HG02763 (cell line): ENCODE results near the gene TAOK2.
"Not testable (repeated sequence)": the region's sequence is repeated elsewhere in the genome, so short reads cannot be mapped to it uniquely, and the experiment has no call there.

Experiments used
- ATAC-seq: cut with Tn5 transposase; IDR thresholded peaks from one replicate; pipeline ENCODE4 v1.9.1; 2021; ENCODE audit warnings: mild to moderate bottlenecking, moderate library complexity; ENCODE audit not compliant: unreplicated experiment

TAOK2 gene

DNA sequence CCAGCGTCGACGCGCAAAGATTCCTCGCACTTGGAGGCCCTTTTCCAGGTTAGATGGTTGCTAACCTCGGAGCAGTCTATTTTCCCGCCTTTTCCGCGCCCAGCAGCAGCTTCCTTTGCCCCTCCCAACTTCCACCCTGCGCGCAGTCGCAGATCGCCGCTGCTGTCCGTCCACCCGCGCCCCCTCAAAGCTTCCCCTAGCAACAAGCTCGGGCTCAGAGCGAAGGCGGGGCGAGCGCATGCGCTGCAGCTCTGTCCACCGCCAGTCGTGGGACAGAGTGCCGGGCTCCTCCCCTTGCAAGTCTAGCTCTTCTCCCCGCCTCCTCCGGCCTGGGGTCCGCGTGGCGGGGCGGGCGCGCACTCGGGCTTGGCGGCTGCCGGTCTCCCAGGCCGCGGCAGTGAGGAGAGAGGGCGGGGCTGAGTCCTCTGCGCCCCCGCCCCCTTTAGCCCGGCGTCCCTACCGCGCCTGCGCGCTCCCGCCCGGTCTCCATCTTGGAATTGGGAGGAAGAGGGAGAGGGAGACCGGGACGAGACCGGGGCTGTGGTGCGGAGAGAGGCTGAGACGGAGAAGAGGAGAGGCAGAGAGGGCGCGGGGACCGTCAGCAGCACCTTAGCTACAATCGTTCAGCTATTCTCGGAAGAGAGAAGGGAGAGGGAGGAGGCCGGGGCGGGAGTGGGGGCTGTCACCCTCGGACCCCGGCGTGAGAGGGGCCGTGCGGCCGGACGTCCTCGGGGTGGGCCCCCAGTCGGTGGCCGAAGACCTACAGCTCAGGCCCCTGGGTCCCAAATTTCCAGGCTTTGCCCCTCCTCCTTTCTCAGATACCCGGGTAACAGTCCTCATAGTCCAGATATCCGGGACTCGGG is at the start of gene TAOK2:
Gene TAOK2, plus strand, starts transcription at position 485 of the 863 bp plus-strand sequence. CDS start 3,905 bp downstream, outside the sequence.
- peak; percentile 92 for ATAC-seq

DNA sequence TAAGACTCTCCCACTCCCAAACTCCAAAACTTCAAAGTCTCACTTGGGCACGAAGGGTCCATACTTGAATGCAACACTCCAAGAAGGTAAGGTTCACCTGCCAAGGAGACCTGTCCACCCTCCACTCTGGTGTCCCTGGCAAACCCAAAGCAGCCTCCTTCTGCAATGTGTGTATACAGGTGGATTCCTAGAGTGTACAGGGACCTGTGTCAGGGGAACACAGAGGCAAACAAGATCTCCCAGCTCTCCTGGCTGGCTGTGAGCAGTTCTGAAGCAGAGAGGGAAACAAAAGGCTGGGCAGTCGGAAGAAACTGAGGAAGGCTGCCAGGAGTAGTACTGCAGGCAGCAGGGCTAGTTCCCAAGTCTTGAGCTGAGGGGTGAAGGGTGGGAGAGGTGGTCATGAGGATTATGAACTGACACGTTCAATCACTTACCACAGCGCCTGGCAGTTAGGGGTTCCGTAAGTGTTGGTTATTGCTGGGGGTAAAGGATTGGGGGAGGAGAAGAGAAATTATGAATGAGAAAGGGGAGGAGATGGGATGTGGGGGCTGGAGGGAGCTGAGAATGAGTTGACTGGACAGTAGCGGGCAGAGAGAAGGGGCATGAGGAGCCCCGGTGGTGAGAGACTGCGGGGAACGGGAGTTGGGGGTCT is 48.4 kb upstream of the TAOK2 start:
- ATAC-seq, result no peak

DNA sequence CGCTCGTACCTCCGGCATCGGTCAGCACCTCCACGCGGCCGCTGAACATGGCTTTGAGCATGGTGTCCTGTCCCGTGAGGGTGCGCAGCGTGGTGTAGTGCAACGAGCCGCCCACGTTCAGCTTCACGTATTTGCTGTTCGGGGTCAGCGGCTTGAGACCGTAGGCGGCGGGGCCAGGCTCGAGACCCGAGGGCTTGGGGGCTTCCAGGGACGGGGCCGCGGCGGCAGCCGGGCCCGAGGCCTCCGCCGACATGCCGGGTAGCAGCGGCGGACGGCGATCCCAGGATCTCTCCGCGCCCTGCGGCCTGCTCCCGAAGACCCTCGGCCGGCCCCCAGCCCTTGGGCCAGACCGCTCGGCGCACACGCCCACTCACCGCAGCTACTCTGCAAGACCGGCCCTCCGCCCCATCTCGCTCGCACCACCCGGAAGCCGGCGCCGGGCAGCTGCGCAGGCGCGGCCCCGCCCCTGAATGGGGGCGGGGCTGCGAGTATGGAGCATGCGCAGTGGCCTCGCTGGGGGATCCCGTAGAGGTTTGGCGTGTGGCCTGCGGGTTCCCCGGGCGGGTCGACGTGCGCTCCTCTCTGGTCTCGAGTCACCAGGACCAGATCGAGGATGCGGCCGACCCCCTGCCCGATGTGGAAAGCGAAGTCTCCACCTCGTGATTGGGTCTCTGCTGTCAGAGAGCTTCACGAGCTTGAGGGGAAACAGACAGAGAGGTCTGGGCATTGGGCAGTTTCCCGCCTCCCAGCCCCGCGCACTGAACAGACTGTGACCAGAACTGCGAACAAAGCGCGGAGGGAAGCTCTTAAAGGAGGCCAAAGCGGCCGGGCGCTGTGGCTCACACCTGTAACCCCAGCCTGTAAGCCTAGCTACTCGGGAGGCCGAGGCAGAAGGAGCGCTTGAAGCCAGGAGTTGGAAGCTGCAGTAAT is 47.6 kb upstream of the TAOK2 start, which contains the start of gene KCTD13:
Gene KCTD13, minus strand, starts transcription at position 446 of the 930 bp plus-strand sequence. Its CDS starts 193 bp downstream, at position 253.
- peak; percentile 86 for ATAC-seq

DNA sequence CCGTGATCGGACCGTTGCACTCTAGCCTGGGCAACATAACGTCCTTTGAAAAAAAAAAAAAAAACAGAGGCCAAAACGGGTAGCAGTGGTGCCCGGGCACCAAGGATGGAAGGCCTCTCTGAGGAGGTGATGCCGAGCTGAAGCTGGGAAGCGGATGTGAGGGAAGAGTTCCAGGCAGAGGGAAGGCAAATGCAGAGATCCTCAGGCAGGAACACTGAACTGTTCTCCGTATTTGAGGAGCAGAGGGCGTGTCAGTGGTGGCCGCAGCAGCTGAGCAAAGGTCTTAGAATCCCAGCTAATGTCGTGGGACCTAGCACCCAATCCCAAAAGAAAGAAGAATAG is 47.0 kb upstream of the TAOK2 start:
- ATAC-seq, result no peak

DNA sequence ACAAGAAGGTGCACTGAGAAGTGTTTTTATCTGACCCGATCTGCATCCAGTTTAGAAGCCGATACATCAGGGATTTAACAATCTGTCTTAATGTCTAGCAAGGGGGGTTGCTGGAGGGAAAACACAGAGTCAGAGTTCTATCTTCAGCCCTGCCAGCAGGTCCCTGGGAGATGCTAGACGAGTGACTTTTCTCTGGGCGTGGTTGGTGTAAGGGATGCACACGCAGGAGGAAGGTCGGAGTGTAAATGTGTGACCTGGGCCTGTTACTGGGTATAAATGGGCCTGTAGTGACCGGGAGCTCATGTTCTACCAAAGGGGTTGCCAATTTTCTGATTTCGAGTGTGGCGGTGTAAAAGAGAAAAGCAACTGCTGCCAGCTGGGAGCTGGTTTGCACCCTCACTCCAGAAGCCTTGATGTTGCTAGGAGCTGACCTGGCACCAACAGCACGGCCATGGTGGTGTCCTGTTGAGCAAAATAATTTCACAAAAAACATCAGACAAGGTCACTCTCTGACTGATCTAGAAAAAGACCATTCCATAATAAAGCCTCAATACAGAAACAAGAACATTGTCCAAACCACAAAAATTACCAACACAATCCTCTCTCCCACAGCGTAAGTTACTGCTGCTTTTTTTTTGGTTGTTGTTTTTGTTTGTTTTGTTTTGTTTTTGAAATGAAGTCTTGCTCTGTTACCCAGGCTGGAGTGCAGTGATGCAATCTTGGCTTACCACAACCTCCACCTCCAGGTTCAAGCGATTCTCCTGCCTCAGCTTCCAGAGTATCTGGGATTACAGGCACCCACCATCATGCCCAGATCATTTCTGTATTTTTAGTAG is 46.4 kb upstream of the TAOK2 start:
- no peak for ATAC-seq

DNA sequence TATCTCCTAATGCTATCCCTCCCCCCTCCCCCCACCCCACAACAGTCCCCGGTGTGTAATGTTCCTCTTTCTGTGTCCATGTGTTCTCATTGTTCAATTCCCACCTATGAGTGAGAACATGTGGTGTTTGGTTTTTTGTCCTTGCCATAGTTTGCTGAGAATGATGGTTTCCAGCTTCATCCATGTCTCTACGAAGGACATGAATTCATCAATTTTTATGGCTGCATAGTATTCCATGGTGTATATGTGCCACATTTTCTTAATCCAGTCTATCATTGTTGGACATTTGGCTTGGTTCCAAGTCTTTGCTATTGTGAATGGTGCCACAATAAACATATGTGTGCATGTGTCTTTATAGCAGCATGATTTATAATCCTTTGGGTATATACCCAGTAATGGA is 41.9 kb upstream of the TAOK2 start:
- ATAC-seq, result not testable (repeated sequence)

DNA sequence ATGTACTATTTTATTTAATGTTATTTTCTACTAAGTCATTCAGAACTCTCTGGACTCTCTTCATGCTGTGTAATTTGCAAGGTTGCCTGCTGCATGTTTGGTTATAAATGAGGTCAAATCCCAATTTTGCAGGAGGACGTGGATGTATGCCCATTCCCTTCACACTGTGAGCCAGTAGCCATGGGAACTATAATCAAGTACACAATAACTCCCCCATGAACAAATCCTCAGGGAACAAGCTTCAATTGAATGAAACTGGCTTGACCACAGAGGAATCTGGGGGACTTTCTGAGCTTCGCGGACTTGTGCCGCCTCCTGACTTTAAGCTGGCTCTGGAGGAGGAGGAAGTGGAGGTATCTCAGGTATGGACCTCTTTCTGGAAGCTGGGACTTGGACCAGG is 33.0 kb upstream of the TAOK2 start:
- ATAC-seq, result no peak

DNA sequence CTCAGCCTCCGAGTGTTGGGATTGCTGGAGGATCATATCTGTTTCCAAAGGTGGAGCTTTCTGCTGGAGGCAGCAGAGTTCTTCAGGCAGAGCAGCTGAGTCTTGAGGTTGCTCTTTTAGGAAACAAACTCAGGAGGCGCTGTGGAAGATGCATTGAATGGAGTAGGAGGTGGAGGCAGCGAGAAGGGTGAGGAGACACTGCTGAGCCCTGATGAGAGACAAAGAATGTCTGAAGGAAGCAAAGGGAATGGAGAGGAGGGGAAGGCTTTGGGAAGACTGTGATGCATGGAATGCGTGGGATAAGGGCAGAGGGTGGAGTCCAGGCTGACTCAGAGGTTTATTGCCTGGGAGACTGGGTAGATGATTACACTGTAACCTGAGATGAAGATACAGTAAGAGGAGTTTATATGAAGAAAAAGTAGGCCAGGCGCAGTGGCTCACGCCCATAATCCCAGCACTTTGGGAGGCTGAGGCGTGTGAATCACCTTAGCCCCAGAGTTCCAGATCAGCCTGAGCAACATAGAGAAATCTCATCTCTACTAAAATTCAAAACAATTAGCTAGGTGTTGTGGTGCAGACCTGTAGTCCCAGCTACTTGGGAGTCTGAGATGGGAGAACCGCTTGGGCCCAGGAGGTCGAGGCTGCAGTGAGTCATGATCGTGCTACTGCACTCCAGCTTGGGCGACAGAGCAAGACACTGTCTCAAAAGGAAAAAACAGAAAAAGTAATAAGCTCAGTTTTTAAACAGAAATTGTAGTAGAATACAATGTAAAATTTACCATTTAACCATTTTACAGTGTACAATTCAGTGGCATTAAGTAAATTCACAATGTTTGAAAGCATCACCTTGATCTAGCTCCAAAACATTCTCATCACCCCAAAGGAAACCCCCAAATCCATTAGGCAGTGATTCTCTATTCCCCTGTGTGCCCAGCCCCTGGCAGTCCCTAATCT is 29.5 kb upstream of the TAOK2 start:
- no peak for ATAC-seq

DNA sequence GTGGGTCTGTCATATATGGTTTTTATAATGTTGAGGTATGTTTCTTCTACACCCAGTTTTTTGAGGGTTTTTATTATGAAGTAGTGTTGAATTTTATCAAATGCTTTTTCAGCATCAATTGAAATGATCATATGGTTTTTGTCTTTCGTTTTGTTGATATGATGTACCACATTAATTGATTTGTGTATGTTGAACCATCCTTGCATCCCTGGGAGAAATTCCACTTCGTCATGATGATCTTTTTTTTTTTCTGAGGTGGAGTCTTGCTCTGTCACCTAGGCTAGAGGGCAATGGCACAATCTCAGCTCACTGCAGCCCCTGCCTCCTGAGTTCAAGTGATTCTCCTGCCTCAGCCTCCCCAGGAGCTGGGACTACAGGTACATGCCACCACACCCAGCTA is 25.8 kb upstream of the TAOK2 start:
- no peak for ATAC-seq

DNA sequence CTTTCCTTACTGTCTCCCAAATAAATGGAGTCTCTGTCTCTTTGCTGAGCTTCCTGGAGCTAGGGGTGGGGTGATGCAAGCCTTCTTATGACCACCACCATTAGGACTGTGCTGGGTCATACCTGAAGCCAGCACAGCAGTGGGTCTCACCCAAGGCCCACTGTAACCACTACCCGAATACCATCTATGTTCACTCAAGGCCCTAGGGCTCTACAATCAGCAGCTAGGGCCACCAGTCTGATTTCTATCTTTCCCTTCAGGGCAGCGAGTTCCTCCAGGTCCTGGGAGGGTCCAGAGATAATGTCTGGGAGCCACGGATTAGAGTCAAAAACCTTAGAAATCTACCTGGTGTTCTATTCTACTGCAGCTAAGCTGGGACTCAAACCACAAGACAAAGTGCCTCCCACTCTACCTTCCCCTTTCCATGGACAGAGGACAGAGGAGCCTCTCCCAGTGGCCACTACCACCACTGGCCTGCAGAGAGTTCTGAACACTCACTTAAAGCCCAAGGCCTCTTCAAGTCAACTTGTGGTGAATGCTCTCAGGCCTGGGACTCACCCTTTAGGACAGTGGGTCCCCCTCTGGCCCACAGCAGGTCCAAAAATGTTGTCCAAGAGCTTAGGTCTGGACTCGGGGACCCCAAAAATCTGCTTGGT is 22.7 kb upstream of the TAOK2 start:
- ATAC-seq, result no peak

DNA sequence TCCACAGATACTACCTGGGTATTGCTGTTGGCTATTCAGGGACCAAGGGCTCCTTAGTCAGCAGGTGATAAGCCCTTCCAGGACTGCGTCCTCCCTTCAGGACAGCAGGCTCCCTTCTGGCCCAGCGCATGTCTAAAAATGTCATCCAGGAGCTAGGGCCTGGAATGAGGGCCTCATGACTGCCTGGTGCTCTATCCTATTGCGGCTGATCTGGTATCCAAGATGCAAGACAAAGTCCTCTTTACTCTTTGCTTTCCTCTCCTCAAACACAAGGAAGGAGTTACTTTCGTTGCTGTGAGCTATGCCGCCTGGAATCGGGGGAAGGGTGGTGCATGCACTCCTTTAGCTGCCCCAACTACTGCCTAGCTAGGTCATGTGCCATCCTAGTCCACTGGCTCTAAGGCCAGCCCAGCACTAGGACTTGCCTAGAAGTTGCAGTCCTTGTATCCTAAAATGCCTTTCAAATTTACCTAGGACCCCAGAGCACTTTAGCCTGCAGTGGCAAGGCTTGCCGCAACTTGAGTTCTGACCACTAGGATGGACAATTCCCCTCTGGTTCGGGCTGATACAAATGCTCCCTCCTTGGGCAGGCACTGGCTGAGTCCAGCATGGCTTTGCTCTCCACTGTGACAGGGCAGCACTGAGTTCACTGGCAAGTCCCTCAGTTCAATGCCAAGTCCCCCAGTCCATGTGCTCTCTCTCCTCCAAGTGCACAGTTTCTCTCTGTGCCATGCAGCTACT is 21.9 kb upstream of the TAOK2 start:
- no peak for ATAC-seq

DNA sequence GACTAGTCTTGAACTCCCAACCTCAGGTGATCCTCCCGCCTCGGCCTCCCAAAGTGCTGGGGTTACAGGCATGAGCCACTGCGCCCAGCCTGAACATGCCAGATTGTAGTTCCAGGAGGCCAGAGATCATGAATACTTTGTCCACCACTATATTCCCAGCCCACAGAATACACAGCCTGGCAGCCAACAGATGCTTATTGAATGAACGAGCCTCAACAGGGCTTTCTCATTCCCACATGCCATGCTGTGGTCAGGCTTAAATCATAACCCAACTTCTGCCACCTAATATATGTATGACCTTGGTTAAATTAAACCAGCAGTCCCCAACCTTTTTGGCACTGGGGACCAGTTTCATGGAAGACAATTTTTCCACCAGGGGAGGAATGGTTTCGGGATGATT is 14.9 kb upstream of the TAOK2 start:
- ATAC-seq, result no peak

DNA sequence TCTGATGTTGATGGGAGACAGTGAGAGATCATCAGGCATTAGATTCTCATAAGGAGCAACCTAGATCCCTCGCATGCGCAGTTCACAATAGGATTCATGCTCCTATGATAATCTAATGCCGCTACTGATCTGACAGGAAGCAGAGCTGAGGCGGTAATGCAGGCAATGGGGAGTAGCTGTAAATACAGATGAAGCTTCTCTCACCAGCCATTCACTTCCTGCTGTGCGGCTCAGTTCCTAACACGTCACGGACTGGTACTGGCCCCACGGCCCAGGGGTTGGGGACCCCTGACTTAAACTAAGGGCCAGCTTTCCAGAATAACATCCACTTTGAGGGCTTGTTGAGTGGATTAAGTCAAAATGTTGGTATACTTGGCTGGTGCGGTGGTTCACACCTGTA is 14.4 kb upstream of the TAOK2 start:
- ATAC-seq, result no peak

DNA sequence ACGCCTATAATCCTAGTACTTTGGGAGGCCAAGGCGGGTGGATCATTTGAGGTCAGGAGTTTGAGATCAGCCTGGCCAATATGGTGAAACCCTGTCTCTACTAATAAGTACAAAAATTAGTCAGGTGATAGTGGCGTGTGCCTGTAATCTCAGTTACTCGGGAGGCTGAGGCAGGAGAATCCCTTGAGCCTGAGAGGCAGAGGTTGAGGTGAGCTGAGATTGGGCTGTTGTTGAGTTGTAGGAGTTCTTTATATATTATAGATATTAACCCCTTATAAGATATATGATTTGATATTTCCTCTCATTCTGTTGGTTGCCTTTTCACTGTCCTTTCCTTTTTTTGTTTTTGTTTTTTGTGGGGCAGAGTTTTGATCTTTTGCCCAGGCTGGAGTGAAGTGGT is 13.8 kb upstream of the TAOK2 start:
- not testable (repeated sequence) for ATAC-seq

DNA sequence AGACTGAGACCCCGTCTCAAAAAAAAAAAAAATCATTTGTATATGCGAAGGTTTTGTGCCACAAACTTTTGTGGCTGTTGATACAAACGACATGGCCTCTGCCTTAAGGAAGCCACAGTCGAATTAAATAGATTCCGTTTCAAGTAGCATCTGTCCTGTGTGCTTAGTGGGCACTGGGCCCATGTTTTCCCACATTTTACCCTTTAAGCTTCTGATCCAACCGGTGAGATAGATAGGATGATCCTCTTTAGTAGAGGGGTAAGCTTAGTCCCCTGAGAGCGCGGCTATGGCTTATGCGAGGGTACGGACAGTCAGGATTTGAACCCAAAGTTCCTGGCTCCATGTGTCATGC is 12.6 kb upstream of the TAOK2 start:
- ATAC-seq, result no peak

DNA sequence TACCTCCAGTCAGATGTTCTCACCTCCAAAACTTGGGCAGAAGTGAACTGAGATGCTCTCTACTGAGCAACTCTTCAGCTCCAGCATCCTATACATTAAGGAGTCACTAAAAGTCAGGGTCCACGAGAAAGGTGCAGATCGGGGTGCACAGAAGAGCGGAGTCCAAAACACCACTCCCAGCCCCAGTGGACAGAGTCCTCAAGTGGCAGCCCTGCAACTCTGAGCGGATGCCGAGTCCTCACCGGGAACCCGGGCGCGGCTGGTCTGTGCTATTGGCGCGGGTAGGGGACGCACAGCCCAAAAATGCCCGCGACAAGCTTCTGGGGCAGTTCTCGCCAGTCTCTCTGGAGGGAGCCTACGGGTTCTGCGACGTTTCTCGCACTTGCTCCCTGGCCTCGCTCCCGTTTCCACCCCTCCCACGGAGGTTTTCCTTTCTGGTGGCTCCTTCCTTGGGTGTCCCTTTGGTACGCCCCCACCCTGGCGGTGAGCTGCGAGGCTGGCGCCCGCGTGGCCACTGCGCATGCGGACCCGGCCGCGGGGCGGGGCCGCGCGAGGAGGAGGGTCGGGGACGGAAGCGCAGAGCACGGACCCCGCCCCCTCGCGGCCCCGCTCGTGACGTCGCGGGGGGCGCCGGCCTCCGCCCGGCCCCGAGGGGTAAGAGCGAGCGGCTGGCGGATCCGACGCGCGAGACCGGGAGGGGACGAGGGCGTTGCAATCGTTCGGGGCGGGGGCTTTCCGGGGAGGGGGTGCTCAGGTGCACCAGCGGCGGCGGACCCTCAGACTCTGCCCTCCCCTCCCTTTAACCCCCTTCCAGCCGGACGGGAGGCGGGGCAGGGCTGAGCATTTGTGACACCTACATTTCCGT is 12.0 kb upstream of the TAOK2 start, which contains the start of gene TMEM219:
Gene TMEM219, plus strand, starts transcription at position 601 of the 865 bp plus-strand sequence. CDS start 1,065 bp downstream, outside the sequence.
- peak; percentile 89 for ATAC-seq
